Measurements from ENCODE around the gene AMOTL1.

Gene AMOTL1

GRCh38 chr11:94728966-94729751 lies 39.0 kb upstream of the AMOTL1 start:
- DNase-seq (ENCODE audit: low read depth in 1 of 2, low spot score in 1 of 2), result no peak
- Histone ChIP-seq H3K4me3 (replicated peaks; ENCODE audit: insufficient read depth, low read length) (no peak overlapping the region), H3K27me3 (ENCODE audit: insufficient read depth, poor library complexity, severe bottlenecking) (no peaks in the 10 kb centered on the region), H3K27ac (replicated peaks) (no peak overlapping the region)
- TF ChIP-seq SPI1 (IDR thresholded peaks at IDR 0.05; ENCODE audit: borderline replicate concordance, low read depth) (no peak), GABPA (IDR thresholded peaks at IDR 0.05; ENCODE audit: low read depth) (no peak), REST (IDR thresholded peaks at IDR 0.05; ENCODE audit: insufficient replicate concordance, low read depth) (no peak), POLR2AphosphoS5 (IDR thresholded peaks at IDR 0.05; ENCODE audit: low read depth) (no peak), CTCF (IDR thresholded peaks at IDR 0.05; ENCODE audit: insufficient read depth, low read length) (no peak)

- no peak for DNase-seq (ENCODE audit: low read depth in 1 of 2, low spot score in 1 of 2)
- no peak for TF ChIP-seq GABPA (IDR thresholded peaks at IDR 0.05; ENCODE audit: low read depth)
- Histone ChIP-seq H3K27me3 (ENCODE audit: insufficient read depth, poor library complexity, severe bottlenecking) (no peaks in the 10 kb centered on the region), H3K27ac (replicated peaks) (no peak overlapping the region), H3K4me3 (replicated peaks; ENCODE audit: insufficient read depth, low read length) (no peak overlapping the region)
Measured at GRCh38 chr11:94730153-94730552, 38.0 kb upstream of the AMOTL1 start.

GRCh38 chr11:94731880-94732601 lies 36.1 kb upstream of the AMOTL1 start:
- DNase-seq (ENCODE audit: low read depth in 1 of 2, low spot score in 1 of 2), result no peak
- peaks cover 3% of the 10 kb centered on the region for H3K27me3 ChIP-seq (ENCODE audit: insufficient read depth, poor library complexity, severe bottlenecking)
- H3K27ac ChIP-seq (replicated peaks), result no peak overlapping the region
- no peak overlapping the region for H3K4me3 ChIP-seq (replicated peaks; ENCODE audit: insufficient read depth, low read length)
- no peak for TF ChIP-seq CTCF (IDR thresholded peaks at IDR 0.05; ENCODE audit: insufficient read depth, low read length)
- no peak for TF ChIP-seq SPI1 (IDR thresholded peaks at IDR 0.05; ENCODE audit: borderline replicate concordance, low read depth)
- no peak for TF ChIP-seq GABPA (IDR thresholded peaks at IDR 0.05; ENCODE audit: low read depth)
- TF ChIP-seq POLR2AphosphoS5 (IDR thresholded peaks at IDR 0.05; ENCODE audit: low read depth), result no peak
- TF ChIP-seq REST (IDR thresholded peaks at IDR 0.05; ENCODE audit: insufficient replicate concordance, low read depth), result no peak

- Histone ChIP-seq H3K27ac (replicated peaks) (no peak overlapping the region), H3K4me3 (replicated peaks; ENCODE audit: insufficient read depth, low read length) (no peak overlapping the region), H3K27me3 (ENCODE audit: insufficient read depth, poor library complexity, severe bottlenecking) (peaks cover 10% of the 10 kb centered on the region)
- TF ChIP-seq REST (IDR thresholded peaks at IDR 0.05; ENCODE audit: insufficient replicate concordance, low read depth) (no peak), GABPA (IDR thresholded peaks at IDR 0.05; ENCODE audit: low read depth) (no peak), CTCF (IDR thresholded peaks at IDR 0.05; ENCODE audit: insufficient read depth, low read length) (no peak), POLR2AphosphoS5 (IDR thresholded peaks at IDR 0.05; ENCODE audit: low read depth) (no peak), SPI1 (IDR thresholded peaks at IDR 0.05; ENCODE audit: borderline replicate concordance, low read depth) (no peak)
- DNase-seq (ENCODE audit: low read depth in 1 of 2, low spot score in 1 of 2), result no peak
Measured at GRCh38 chr11:94732617-94733281, 35.4 kb upstream of the AMOTL1 start.
